GM19455 (cell line): ENCODE results near the gene TLCD4.
"Not testable (repeated sequence)": the region's sequence is repeated elsewhere in the genome, so short reads cannot be mapped to it uniquely, and the experiment has no call there.

Experiments
- ATAC-seq: cut with Tn5 transposase; IDR thresholded peaks from one replicate; pipeline ENCODE4 v1.9.1; 2021; ENCODE audit not compliant: unreplicated experiment

Gene TLCD4

GRCh38 chr1:95117207-95118066 is at the start of gene TLCD4:
Gene TLCD4 (plus strand): TSS chr1:95117355. CDS start chr1:95143902, 26,547 bp downstream.
- peak; percentile 67 for ATAC-seq

- no peak for ATAC-seq
Measured at GRCh38 chr1:95067568-95067967, 49.6 kb upstream of the TLCD4 start.

- no peak for ATAC-seq
Measured at GRCh38 chr1:95068956-95069709, 48.0 kb upstream of the TLCD4 start.

- ATAC-seq: no peak
Measured at GRCh38 chr1:95069710-95070093, 47.5 kb upstream of the TLCD4 start.

- no peak for ATAC-seq
Measured at GRCh38 chr1:95071539-95071938, 45.6 kb upstream of the TLCD4 start.

GRCh38 chr1:95072117-95072516 is 45.0 kb upstream of the TLCD4 start:
- ATAC-seq: no peak

- peak; percentile 98 for ATAC-seq
Measured at GRCh38 chr1:95072532-95073419, 44.4 kb upstream of the TLCD4 start, which contains the start of gene ALG14. Gene ALG14 (minus strand): TSS chr1:95072951. CDS start chr1:95072898, 53 bp downstream.

- no peak for ATAC-seq
Measured at GRCh38 chr1:95073446-95073845, 43.7 kb upstream of the TLCD4 start.

GRCh38 chr1:95076034-95076433 is 41.1 kb upstream of the TLCD4 start:
- no peak for ATAC-seq

GRCh38 chr1:95080446-95080845 is 36.7 kb upstream of the TLCD4 start:
- ATAC-seq: no peak

- ATAC-seq: no peak
Measured at GRCh38 chr1:95080879-95081278, 36.3 kb upstream of the TLCD4 start.

GRCh38 chr1:95084317-95085176 is 32.6 kb upstream of the TLCD4 start:
- ATAC-seq: peak; percentile 74

- no peak for ATAC-seq
Measured at GRCh38 chr1:95085376-95085775, 31.8 kb upstream of the TLCD4 start.

- no peak for ATAC-seq
Measured at GRCh38 chr1:95086949-95087533, 30.1 kb upstream of the TLCD4 start.

- no peak for ATAC-seq
Measured at GRCh38 chr1:95088303-95088702, 28.9 kb upstream of the TLCD4 start.

- no peak for ATAC-seq
Measured at GRCh38 chr1:95089650-95090287, 27.4 kb upstream of the TLCD4 start.

GRCh38 chr1:95091290-95091689 is 25.9 kb upstream of the TLCD4 start:
- not testable (repeated sequence) for ATAC-seq

GRCh38 chr1:95092891-95093290 is 24.3 kb upstream of the TLCD4 start:
- ATAC-seq: not testable (repeated sequence)

GRCh38 chr1:95093296-95093695 is 23.9 kb upstream of the TLCD4 start:
- ATAC-seq: no peak
